SK-N-SH treated with all-trans-retinoic acid at 6 μM for 48 hours (cell line): Measurements from ENCODE around the gene ILK.

ENCODE experiments used
- ATAC-seq: fragments of 200-7000 bp; cut with Tn5 transposase; 3 replicates; pipeline ENCODE4 v1.9.1; 2020; ENCODE audit warnings: mild to moderate bottlenecking, moderate library complexity
- BACH2 ChIP-seq: fragments of 250-450 bp; sonication (Bioruptor Pico); IDR thresholded peaks from 2 replicates; pipeline ENCODE4 v1.9.0; 2021; ENCODE audit warnings: mild to moderate bottlenecking, borderline replicate concordance
- CSDC2 ChIP-seq: fragments of 250-450 bp; sonication (Bioruptor Pico); IDR thresholded peaks from 2 replicates; pipeline ENCODE4 v1.5.0; 2020; ENCODE audit warnings: mild to moderate bottlenecking, moderate library complexity
- CSRNP3 ChIP-seq: fragments of 250-450 bp; sonication (Bioruptor Pico); IDR thresholded peaks from 2 replicates; pipeline ENCODE4 v1.5.1; 2021; ENCODE audit warnings: mild to moderate bottlenecking, moderate library complexity
- ESRRG ChIP-seq: fragments of 250-450 bp; sonication (Bioruptor Pico); IDR thresholded peaks from 2 replicates; pipeline ENCODE4 v1.6.1; 2021; ENCODE audit warnings: mild to moderate bottlenecking
- GLIS3 ChIP-seq: fragments of 250-450 bp; sonication (Bioruptor Pico); IDR thresholded peaks from 2 replicates; pipeline ENCODE4 v1.5.0; 2020; ENCODE audit warnings: mild to moderate bottlenecking, moderate library complexity
- ISL1 ChIP-seq: fragments of 250-450 bp; sonication (Bioruptor Pico); IDR thresholded peaks from 2 replicates; pipeline ENCODE4 v2.1.2; 2022; ENCODE audit warnings: mild to moderate bottlenecking, moderate library complexity
- OSR1 ChIP-seq: fragments of 250-450 bp; sonication (Bioruptor Pico); IDR thresholded peaks from 2 replicates; pipeline ENCODE4 v1.8.0; 2022; ENCODE audit warnings: moderate library complexity, mild to moderate bottlenecking, inconsistent platforms
- PATZ1 ChIP-seq: fragments of 250-450 bp; sonication (Bioruptor Pico); IDR thresholded peaks from 2 replicates; pipeline ENCODE4 v1.8.0; 2020; ENCODE audit warnings: mild to moderate bottlenecking, moderate library complexity, borderline replicate concordance
- PPARA ChIP-seq: fragments of 250-450 bp; sonication (Bioruptor Pico); IDR thresholded peaks from 2 replicates; pipeline ENCODE4 v1.5.0; 2020; ENCODE audit warnings: mild to moderate bottlenecking, borderline replicate concordance
- SNAI2 ChIP-seq: fragments of 250-450 bp; sonication (Bioruptor Pico); IDR thresholded peaks from 2 replicates; pipeline ENCODE4 v1.5.0; 2020; ENCODE audit warnings: mild to moderate bottlenecking, moderate library complexity
- TCF4 ChIP-seq: fragments of 250-450 bp; sonication (Bioruptor Pico); IDR thresholded peaks from 2 replicates; pipeline ENCODE4 v1.8.0; 2021; ENCODE audit warnings: mild to moderate bottlenecking, moderate library complexity, borderline replicate concordance
- ZFP3 ChIP-seq: fragments of 250-450 bp; sonication (Bioruptor Pico); IDR thresholded peaks from 2 replicates; pipeline ENCODE4 v1.5.0; 2020; ENCODE audit warnings: mild to moderate bottlenecking, moderate library complexity
- ZFP30 ChIP-seq: fragments of 450-650 bp; formaldehyde crosslinking; IDR thresholded peaks from 2 replicates; pipeline ENCODE4 v1.5.0; 2022; ENCODE audit warnings: mild to moderate bottlenecking, moderate library complexity
- ZNF565 ChIP-seq: fragments of 450-650 bp; formaldehyde crosslinking; conservative IDR thresholded peaks from 2 replicates; pipeline ENCODE4 v1.5.0; 2020; ENCODE audit warnings: low read depth, mild to moderate bottlenecking, moderate library complexity
- ZNF70 ChIP-seq: fragments of 450-650 bp; formaldehyde crosslinking; IDR thresholded peaks from 2 replicates; pipeline ENCODE4 v1.5.0; 2020; ENCODE audit warnings: mild to moderate bottlenecking, moderate library complexity
- ZNF8 ChIP-seq: fragments of 450-650 bp; formaldehyde crosslinking; IDR thresholded peaks from 2 replicates; pipeline ENCODE4 v1.5.0; 2020; ENCODE audit warnings: mild to moderate bottlenecking, moderate library complexity
- TF ChIP-seq, protein P1 (sequence below): fragments of 250-450 bp; sonication (Bioruptor Pico); IDR thresholded peaks from 2 replicates; pipeline ENCODE4 v1.5.0; 2020; ENCODE audit warnings: mild to moderate bottlenecking, moderate library complexity
- TF ChIP-seq, protein P2 (sequence below): fragments of 250-450 bp; sonication (Bioruptor Pico); IDR thresholded peaks from 2 replicates; pipeline ENCODE4 v1.5.1; 2020; ENCODE audit warnings: low read depth, mild to moderate bottlenecking, moderate library complexity

Gene ILK

DNA sequence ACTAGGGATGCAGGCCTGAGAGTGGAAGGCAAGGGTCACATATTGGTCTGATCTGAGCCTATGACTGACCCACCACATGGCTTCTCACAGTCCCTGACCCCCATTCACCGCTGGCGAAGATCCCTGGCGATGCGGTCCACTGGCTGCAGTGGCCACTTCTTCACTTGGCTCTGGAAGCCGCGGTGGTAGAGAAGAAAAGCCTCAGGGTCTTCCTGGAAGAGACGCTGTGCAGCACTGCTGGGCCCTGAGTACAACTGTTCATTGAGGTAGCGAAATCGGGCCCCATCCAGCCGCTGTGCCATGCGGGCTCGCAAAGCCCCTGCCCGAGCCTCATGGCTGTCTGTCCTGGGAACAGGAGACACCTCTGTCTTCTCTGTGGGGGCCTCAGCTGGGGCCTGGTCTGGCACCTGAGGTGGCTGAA is 2.5 kb upstream of the ILK start:
- no peak for ATAC-seq
- no peak for TF ChIP-seq PATZ1
- no peak for TF ChIP-seq CSRNP3 (CRISPR knock-in tag)
- TF ChIP-seq, protein P1, sequence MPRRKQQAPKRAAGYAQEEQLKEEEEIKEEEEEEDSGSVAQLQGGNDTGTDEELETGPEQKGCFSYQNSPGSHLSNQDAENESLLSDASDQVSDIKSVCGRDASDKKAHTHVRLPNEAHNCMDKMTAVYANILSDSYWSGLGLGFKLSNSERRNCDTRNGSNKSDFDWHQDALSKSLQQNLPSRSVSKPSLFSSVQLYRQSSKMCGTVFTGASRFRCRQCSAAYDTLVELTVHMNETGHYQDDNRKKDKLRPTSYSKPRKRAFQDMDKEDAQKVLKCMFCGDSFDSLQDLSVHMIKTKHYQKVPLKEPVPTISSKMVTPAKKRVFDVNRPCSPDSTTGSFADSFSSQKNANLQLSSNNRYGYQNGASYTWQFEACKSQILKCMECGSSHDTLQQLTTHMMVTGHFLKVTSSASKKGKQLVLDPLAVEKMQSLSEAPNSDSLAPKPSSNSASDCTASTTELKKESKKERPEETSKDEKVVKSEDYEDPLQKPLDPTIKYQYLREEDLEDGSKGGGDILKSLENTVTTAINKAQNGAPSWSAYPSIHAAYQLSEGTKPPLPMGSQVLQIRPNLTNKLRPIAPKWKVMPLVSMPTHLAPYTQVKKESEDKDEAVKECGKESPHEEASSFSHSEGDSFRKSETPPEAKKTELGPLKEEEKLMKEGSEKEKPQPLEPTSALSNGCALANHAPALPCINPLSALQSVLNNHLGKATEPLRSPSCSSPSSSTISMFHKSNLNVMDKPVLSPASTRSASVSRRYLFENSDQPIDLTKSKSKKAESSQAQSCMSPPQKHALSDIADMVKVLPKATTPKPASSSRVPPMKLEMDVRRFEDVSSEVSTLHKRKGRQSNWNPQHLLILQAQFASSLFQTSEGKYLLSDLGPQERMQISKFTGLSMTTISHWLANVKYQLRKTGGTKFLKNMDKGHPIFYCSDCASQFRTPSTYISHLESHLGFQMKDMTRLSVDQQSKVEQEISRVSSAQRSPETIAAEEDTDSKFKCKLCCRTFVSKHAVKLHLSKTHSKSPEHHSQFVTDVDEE (CRISPR knock-in tag) = no peak
- no peak for TF ChIP-seq PPARA
- TF ChIP-seq SNAI2 (CRISPR knock-in tag) = no peak
- TF ChIP-seq BACH2 (CRISPR knock-in tag) = no peak
- TF ChIP-seq ESRRG = no peak
- TF ChIP-seq, all 23 proteins: peak for 0

GRCh38 chr11:6602096-6602940 is 1.3 kb upstream of the ILK start:
- ATAC-seq = no peak
- TF ChIP-seq OSR1 (CRISPR knock-in tag) (no peak), GLIS3 (no peak), TCF4 (no peak), ZFP3 (CRISPR knock-in tag) (no peak), CSDC2 (CRISPR knock-in tag) (no peak), ZFP30 (CRISPR knock-in tag) (no peak), PPARA (no peak), ZNF565 (no peak), PATZ1 (no peak), ESRRG (no peak), ZNF8 (CRISPR knock-in tag) (no peak), BACH2 (CRISPR knock-in tag) (no peak), ZNF70 (CRISPR knock-in tag) (no peak), SNAI2 (CRISPR knock-in tag) (no peak), ISL1 (no peak)
- TF ChIP-seq, protein P2, sequence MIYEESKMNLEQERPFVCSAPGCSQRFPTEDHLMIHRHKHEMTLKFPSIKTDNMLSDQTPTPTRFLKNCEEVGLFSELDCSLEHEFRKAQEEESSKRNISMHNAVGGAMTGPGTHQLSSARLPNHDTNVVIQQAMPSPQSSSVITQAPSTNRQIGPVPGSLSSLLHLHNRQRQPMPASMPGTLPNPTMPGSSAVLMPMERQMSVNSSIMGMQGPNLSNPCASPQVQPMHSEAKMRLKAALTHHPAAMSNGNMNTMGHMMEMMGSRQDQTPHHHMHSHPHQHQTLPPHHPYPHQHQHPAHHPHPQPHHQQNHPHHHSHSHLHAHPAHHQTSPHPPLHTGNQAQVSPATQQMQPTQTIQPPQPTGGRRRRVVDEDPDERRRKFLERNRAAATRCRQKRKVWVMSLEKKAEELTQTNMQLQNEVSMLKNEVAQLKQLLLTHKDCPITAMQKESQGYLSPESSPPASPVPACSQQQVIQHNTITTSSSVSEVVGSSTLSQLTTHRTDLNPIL (CRISPR knock-in tag) = no peak
- TF ChIP-seq, protein P1 (CRISPR knock-in tag) = no peak
- TF ChIP-seq, all 23 proteins: peak for 0
